ENCODE measurements around the gene CDH12. TPM values are rescaled to one million over a fixed set of nuclear protein-coding genes. Genes with fewer than 3 reads are reported as not detected.

CDH12 gene
- total and polyA plus RNA-seq, 4 donors, result 0.02 to 0.33 (median 0.17) TPM; not detected in 1

- Histone ChIP-seq H3K9ac (ENCODE audit: low read depth in 1 of 2, low read length in 2 of 2) (no peak overlapping the region), H3K9me3 (ENCODE audit: control insufficient read depth in 4 of 4, low read length in 3 of 4) (no peaks in the 10 kb centered on the region), H3K27me3 (ENCODE audit: control insufficient read depth in 4 of 4, insufficient read depth in 4 of 4, low read length in 3 of 4) (no peaks in the 10 kb centered on the region), H3K4me3 (ENCODE audit: low read depth in 1 of 3, low read length in 3 of 3) (no peak overlapping the region), H3K36me3 (ENCODE audit: control insufficient read depth in 4 of 4, insufficient read depth in 3 of 4, low read depth in 1 of 4, low read length in 3 of 4) (no peaks in the 10 kb centered on the region), H3K27ac (ENCODE audit: low read depth in 1 of 2, low read length in 2 of 2) (no peak overlapping the region), H3K4me1 (ENCODE audit: control insufficient read depth in 4 of 4, insufficient read depth in 4 of 4, low read length in 3 of 4) (no peaks in the 10 kb centered on the region)
- no peak for DNase-seq (ENCODE audit: low spot score)
- WGBS, result 66% methylated on average over 2 of the region's 2 CpGs
- TF ChIP-seq REST (IDR thresholded peaks at IDR 0.05), result no peak
- TF ChIP-seq EGR1 (IDR thresholded peaks at IDR 0.05; ENCODE audit: low read depth in 2 of 2), result no peak
- no peak for TF ChIP-seq SP1 (IDR thresholded peaks at IDR 0.05)
- TF ChIP-seq HNF4G (IDR thresholded peaks at IDR 0.05), result no peak
- TF ChIP-seq, protein P1, sequence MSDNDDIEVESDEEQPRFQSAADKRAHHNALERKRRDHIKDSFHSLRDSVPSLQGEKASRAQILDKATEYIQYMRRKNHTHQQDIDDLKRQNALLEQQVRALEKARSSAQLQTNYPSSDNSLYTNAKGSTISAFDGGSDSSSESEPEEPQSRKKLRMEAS (IDR thresholded peaks at IDR 0.05), result no peak
- TF ChIP-seq HNF4A (conservative IDR thresholded peaks at IDR 0.05), result no peak
- no peak for TF ChIP-seq FOXA2 (IDR thresholded peaks at IDR 0.05)
- TF ChIP-seq TAF1 (conservative IDR thresholded peaks at IDR 0.05), result no peak
- no peak for TF ChIP-seq GABPA (IDR thresholded peaks at IDR 0.05 in 1 of 2, conservative IDR thresholded peaks at IDR 0.05 in 1 of 2)
- TF ChIP-seq, protein P2, sequence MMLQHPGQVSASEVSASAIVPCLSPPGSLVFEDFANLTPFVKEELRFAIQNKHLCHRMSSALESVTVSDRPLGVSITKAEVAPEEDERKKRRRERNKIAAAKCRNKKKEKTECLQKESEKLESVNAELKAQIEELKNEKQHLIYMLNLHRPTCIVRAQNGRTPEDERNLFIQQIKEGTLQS (IDR thresholded peaks at IDR 0.05), result no peak
- no peak for TF ChIP-seq FOXA1 (IDR thresholded peaks at IDR 0.05)
- TF ChIP-seq ZBTB33 (IDR thresholded peaks at IDR 0.05), result no peak
- no peak for TF ChIP-seq YY1 (IDR thresholded peaks at IDR 0.05)
- no peak for TF ChIP-seq JUND (IDR thresholded peaks at IDR 0.05)
- no peak for TF ChIP-seq CTCF (IDR thresholded peaks at IDR 0.05; ENCODE audit: low read depth, low read length, missing input control)
Observed at GRCh38 chr5:22793463-22793862, 59.7 kb downstream of the CDH12 start.

DNA sequence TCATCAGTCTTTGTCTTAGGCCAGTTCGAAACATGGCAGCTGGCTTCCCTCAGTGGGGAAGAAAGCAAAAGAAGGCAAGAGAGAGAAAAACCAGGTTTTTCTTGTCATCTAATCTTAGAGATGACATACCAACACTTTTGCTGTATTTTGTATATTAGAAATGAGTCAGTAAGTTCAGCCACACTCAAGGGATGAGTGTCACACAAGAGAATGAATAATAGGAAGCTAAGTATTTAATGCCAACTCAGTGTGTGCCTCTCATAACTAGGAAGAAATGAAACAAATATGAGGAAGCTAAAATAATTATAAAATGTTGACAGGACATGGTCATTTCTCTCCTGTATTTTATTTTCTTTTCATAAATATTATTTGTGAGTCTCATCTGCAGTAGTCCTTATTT is 65.3 kb downstream of the CDH12 start:
- H3K4me3 ChIP-seq (ENCODE audit: low read depth in 1 of 3, low read length in 3 of 3), result no peak overlapping the region
- H3K4me1 ChIP-seq (ENCODE audit: control insufficient read depth in 4 of 4, insufficient read depth in 4 of 4, low read length in 3 of 4), result no peaks in the 10 kb centered on the region
- H3K36me3 ChIP-seq (ENCODE audit: control insufficient read depth in 4 of 4, insufficient read depth in 3 of 4, low read depth in 1 of 4, low read length in 3 of 4), result no peaks in the 10 kb centered on the region
- no peak for DNase-seq (ENCODE audit: low spot score)
- no peak overlapping the region for H3K27ac ChIP-seq (ENCODE audit: low read depth in 1 of 2, low read length in 2 of 2)
- H3K9me3 ChIP-seq (ENCODE audit: control insufficient read depth in 4 of 4, low read length in 3 of 4), result peaks cover 0 to 4% (median 0%) of the 10 kb centered on the region in 4 donors
- TF ChIP-seq FOXA1 (IDR thresholded peaks at IDR 0.05), result no peak
- no peak for TF ChIP-seq RAD21 (IDR thresholded peaks at IDR 0.05)
- TF ChIP-seq FOXA2 (IDR thresholded peaks at IDR 0.05), result no peak
- TF ChIP-seq CTCF (IDR thresholded peaks at IDR 0.05; ENCODE audit: low read depth, low read length, missing input control), result no peak
- no peak for TF ChIP-seq HNF4A (conservative IDR thresholded peaks at IDR 0.05)
- TF ChIP-seq TAF1 (conservative IDR thresholded peaks at IDR 0.05), result no peak
- TF ChIP-seq JUND (IDR thresholded peaks at IDR 0.05), result no peak
- TF ChIP-seq, protein P2 (IDR thresholded peaks at IDR 0.05), result no peak
- TF ChIP-seq REST (IDR thresholded peaks at IDR 0.05), result no peak
- 76% methylated on average over 1 of the region's 1 CpG for WGBS
- no peaks in the 10 kb centered on the region for H3K27me3 ChIP-seq (ENCODE audit: control insufficient read depth in 4 of 4, insufficient read depth in 4 of 4, low read length in 3 of 4)
- no peak overlapping the region for H3K9ac ChIP-seq (ENCODE audit: low read depth in 1 of 2, low read length in 2 of 2)
